Stimulated activated CD4-positive, alpha-beta T cell treated with anti-CD3 and anti-CD28 coated beads, Interleukin-1b, Interleukin-23, amount 100 ng/mL, for 4 hours (primary cell): ENCODE data around the gene RPH3AL.
"Not testable (repeated sequence)": the region's sequence is repeated elsewhere in the genome, so short reads cannot be mapped to it uniquely, and the experiment has no call there.

Experiments
- DNase-seq, 2 donors: peaks; one replicate each; pipeline ENCODE4 v3.0.0-alpha.2; 2020; ENCODE audit warnings: low read depth in 2 of 2

RPH3AL gene

GRCh38 chr17:180381-181244, 172.0 kb downstream of the RPH3AL start:
- DNase-seq: no peak

DNA sequence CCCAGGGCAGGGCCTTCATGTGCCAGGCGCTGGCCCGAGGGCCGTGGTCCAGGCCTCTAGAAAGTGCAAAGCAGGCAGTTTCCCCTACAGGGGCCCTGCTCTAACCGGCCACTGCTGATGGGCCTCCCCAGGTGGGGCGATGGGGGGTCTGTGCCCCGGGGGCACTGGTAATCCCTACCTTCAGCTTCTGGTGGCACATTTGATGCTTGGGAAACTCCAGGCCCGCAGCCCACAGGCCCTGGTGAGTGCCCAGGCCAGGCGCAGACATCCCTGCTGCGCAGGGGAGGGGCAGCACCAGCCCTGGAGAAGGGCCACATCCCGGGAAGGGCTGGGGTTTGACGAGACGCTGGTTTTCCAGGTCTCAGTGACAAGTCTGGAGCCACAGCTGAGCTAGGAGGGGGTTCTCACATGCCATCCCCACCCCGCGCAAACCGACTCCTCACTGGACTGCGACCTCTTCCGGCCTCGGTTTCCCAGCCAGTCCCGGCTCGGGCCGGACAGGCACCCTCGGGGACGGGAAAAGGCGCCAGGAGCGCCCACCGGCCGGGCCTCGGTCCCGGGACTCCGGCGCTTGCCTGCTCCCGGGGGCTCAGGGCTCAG, 172.7 kb downstream of the RPH3AL start:
- no peak for DNase-seq

DNA sequence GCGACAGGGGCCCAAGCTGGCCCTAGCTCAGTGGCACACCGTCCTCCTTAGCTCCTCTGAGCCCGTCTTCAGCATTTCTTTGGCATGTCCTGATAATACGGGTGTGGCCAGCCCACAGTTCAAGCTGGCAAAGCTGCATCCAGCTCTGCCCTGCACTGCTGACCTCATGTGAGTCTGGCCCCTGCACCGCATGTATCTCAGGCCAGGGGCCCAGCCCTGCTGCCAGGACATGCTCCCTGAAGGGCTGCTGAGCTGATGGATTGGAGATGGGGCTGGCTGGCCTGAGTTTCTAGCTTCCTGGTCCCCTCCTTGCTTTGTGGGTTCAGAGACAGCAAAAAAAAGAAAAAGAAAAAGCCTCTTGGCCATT, 173.6 kb downstream of the RPH3AL start:
- no peak for DNase-seq

- DNase-seq: no peak
Measured at GRCh38 chr17:178292-179065, 174.1 kb downstream of the RPH3AL start.

DNA sequence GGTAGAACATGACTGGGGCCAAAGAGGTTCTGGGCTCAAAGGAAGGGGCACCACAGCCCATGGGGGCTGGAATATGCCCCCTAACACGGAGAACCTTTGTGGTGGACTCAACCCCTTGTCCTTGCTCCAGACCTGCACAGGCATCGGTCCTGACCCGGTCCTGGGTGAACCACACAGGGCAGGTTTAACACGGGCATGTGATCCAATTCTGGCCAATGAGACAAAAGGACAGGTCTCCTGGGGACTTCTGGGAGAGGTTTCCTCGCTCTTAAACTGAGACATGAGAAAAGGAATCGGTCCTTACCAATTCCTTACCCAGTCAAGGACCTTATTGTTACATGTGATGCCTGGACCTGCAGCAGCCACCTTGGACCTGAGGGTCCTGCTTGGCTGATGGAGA, 174.8 kb downstream of the RPH3AL start:
- DNase-seq: no peak

- no peak for DNase-seq
Measured at GRCh38 chr17:177155-177554, 175.5 kb downstream of the RPH3AL start.

GRCh38 chr17:173166-173911, 179.3 kb downstream of the RPH3AL start:
- DNase-seq: no peak

DNA sequence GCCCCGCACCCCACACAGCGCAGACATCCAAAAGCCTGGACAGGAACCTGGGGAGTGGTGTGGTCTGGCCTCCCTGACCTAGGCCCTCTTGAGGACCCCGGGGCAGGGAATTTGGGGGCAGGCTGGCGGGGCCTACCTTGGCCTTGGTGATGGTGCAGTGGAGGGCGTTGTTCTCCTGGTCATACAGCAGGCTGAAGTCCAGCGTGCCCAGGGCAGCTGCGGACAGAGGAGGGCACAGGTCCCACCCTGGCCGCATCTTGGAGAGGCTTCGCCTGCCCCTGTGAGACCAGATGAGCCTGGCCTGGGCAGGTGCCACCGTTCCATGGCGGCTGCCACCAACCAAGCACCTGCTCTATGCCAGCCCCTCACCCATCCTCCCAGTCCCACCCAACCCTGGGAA, 180.2 kb downstream of the RPH3AL start:
- no peak for DNase-seq

GRCh38 chr17:171871-172270, 180.7 kb downstream of the RPH3AL start:
- no peak for DNase-seq

DNA sequence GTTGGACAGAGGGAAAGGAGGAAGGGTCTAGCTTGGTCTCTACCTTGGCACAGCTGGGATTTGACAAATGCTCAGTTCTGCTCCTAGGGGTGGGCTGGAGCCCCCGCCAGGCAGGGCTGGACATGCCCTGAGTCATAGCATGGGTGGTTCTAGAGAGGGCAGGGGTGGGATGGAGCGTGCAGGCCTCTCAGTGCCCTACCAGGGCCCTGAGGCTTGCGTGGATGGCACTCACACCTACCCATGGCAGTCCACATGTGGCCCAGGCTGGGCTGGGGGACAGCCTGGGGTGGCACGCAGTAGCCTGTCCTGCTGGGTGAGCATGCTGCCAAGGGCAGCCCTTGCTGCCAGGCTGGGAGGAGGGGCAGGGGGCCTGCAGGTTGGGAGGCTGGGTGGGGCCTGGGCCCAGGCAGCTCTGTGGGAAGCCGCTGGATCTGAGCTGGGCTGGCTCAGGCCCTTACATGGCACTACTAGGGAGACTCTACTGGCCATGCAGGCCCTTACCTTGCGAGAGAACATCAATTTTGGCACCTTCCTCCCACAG, 182.4 kb downstream of the RPH3AL start:
- DNase-seq: no peak

DNA sequence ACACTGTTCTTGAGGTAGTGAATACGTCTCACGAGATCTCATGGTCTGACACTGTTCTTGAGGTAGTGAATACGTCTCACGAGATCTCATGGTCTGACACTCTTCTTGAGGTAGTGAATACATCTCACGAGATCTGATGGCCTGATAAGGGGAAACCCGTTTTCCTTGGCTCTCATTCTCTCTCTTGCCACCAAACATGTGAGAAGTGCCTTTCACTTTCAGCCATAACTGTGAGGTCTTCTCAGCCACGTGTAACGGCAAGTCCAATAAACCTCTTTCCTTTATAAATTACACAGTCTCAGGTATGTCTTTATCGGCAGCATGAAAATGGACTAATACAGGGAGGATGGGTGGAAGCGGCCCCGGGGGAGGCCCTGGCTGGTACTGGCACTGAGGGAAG, 184.0 kb downstream of the RPH3AL start:
- not testable (repeated sequence) for DNase-seq

GRCh38 chr17:165939-166338, 186.7 kb downstream of the RPH3AL start:
- no peak for DNase-seq

- no peak for DNase-seq
Measured at GRCh38 chr17:164303-165235, 188.0 kb downstream of the RPH3AL start.

DNA sequence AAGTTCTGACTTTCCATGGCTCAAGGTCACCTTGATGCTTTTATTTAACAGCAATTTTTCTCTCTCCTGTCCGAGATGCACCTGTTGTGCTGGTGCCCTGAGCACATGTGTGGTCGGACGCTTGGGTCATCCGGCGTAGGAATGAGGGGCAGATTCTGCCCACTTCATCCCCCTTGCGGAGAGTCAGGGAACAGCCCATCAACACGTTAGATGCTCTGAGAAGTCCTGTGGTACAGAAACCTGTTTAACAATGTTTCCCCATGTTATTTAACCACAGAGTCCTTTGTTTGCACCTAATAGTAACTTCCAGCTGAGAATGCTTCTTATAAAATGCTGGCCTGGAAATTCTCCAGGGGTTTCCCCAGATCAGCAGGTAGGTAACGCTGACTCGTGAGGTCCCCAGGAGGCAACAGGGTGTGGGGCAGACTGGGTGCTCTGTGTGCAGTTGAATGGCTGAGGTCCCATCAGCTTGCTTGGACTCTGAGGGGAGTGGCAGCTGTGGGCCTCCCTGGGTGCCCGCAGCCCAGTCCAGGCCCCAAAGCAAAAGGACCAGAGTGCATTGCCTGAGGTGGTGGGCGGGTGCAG, 189.0 kb downstream of the RPH3AL start:
- no peak for DNase-seq

- DNase-seq: no peak
Measured at GRCh38 chr17:162689-163088, 189.9 kb downstream of the RPH3AL start.
